HG03060 (cell line): ENCODE data around the gene KRTAP1-4.
"Not testable (repeated sequence)": the region's sequence is repeated elsewhere in the genome, so short reads cannot be mapped to it uniquely, and the experiment has no call there.

ENCODE experiments used
- ATAC-seq: cut with Tn5 transposase; IDR thresholded peaks from one replicate; pipeline ENCODE4 v1.9.1; 2021; ENCODE audit warnings: low read depth, moderate number of reproducible peaks; ENCODE audit not compliant: unreplicated experiment

Gene KRTAP1-4

GRCh38 chr17:41049110-41049509 is 19.1 kb upstream of the KRTAP1-4 start:
- ATAC-seq: no peak

- ATAC-seq: no peak
Observed at GRCh38 chr17:41048441-41048840, 18.4 kb upstream of the KRTAP1-4 start.

- not testable (repeated sequence) for ATAC-seq
Observed at GRCh38 chr17:41046735-41047465, 16.9 kb upstream of the KRTAP1-4 start, which contains the start of gene KRTAP2-1. Gene KRTAP2-1 (minus strand): TSS chr17:41047316. CDS start chr17:41047267, 49 bp downstream.

- no peak for ATAC-seq
Observed at GRCh38 chr17:41042953-41043352, 13.0 kb upstream of the KRTAP1-4 start.

GRCh38 chr17:41040783-41041571 is 11.0 kb upstream of the KRTAP1-4 start, which contains the start of gene KRTAP1-1:
Gene KRTAP1-1 (minus strand): TSS chr17:41041450. CDS start chr17:41041397, 53 bp downstream.
- not testable (repeated sequence) for ATAC-seq

GRCh38 chr17:41037853-41038350 is 7.9 kb upstream of the KRTAP1-4 start:
- no peak for ATAC-seq

- not testable (repeated sequence) for ATAC-seq
Observed at GRCh38 chr17:41034346-41034935, 4.4 kb upstream of the KRTAP1-4 start, which contains the start of gene KRTAP1-3. Gene KRTAP1-3 (minus strand): TSS chr17:41034874. CDS start chr17:41034821, 53 bp downstream.

- no peak for ATAC-seq
Observed at GRCh38 chr17:41026715-41027471, 3.1 kb downstream of the KRTAP1-4 start, which contains the start of gene KRTAP1-5. Gene KRTAP1-5 (minus strand): TSS chr17:41027208. CDS start chr17:41027155, 53 bp downstream.

GRCh38 chr17:41024697-41025096 is 5.3 kb downstream of the KRTAP1-4 start:
- ATAC-seq: no peak

- no peak for ATAC-seq
Observed at GRCh38 chr17:41020336-41020735, 9.7 kb downstream of the KRTAP1-4 start.

GRCh38 chr17:41019415-41019814 is 10.6 kb downstream of the KRTAP1-4 start:
- ATAC-seq: no peak

GRCh38 chr17:41018541-41018940 is 11.5 kb downstream of the KRTAP1-4 start:
- no peak for ATAC-seq

GRCh38 chr17:41016578-41017215 is 13.3 kb downstream of the KRTAP1-4 start:
- ATAC-seq: no peak

- ATAC-seq: no peak
Observed at GRCh38 chr17:41015454-41015853, 14.5 kb downstream of the KRTAP1-4 start.

GRCh38 chr17:41013606-41014005 is 16.4 kb downstream of the KRTAP1-4 start:
- ATAC-seq: no peak

GRCh38 chr17:41013181-41013580 is 16.8 kb downstream of the KRTAP1-4 start:
- ATAC-seq: no peak

GRCh38 chr17:41012326-41013120 is 17.5 kb downstream of the KRTAP1-4 start:
- no peak for ATAC-seq

- ATAC-seq: no peak
Observed at GRCh38 chr17:41010441-41010840, 19.6 kb downstream of the KRTAP1-4 start.

GRCh38 chr17:41009936-41010335 is 20.1 kb downstream of the KRTAP1-4 start:
- ATAC-seq: no peak
